GM13976 (cell line): ENCODE measurements around the gene CTIF.
A peak's percentile ranks its signal among the peaks of the same experiment; 100 is the strongest.

ENCODE experiments used
- DNase-seq: peaks from one replicate; pipeline ENCODE4 v3.0.0; 2012; ENCODE audit warnings: low spot score
- in situ Hi-C: fragments of 300-500 bp; cut with MboI; formaldehyde crosslinking; loops from one replicate; pipeline ENCODE4 v1.12.0; 2022; ENCODE audit warnings: low sequenced_read_pairs, mixed read lengths, inconsistent platforms; ENCODE audit not compliant: unreplicated experiment
- TF ChIP-seq, protein P1 (sequence below): IDR thresholded peaks from 2 replicates; pipeline ENCODE4 v1.5.1; 2012; ENCODE audit warnings: borderline replicate concordance, mild to moderate bottlenecking; ENCODE audit not compliant: insufficient read depth; ENCODE audit errors: extremely low read depth, missing control alignments, control extremely low read depth

Gene CTIF

DNA sequence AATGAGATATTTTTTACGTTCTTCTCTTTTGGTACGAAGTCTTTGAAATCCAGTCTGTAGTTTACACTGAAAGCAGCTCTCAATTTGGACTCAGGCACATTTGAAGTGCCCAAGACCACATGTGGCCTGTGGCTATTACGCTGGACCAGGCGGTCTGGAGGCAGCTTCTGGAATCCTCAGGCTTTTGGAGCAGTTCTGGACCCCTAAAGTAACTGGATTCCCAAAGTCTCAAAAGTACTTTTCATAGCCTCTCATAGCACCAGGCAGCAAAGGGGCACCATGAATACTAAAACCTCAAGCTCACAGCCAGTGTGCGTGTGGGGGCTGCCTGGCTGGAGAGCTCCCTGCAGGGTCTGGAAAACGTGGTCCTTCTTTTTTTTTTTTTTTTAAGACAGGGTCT lies 293.0 kb downstream of the CTIF start:
- no peak for DNase-seq
- TF ChIP-seq, protein P1, sequence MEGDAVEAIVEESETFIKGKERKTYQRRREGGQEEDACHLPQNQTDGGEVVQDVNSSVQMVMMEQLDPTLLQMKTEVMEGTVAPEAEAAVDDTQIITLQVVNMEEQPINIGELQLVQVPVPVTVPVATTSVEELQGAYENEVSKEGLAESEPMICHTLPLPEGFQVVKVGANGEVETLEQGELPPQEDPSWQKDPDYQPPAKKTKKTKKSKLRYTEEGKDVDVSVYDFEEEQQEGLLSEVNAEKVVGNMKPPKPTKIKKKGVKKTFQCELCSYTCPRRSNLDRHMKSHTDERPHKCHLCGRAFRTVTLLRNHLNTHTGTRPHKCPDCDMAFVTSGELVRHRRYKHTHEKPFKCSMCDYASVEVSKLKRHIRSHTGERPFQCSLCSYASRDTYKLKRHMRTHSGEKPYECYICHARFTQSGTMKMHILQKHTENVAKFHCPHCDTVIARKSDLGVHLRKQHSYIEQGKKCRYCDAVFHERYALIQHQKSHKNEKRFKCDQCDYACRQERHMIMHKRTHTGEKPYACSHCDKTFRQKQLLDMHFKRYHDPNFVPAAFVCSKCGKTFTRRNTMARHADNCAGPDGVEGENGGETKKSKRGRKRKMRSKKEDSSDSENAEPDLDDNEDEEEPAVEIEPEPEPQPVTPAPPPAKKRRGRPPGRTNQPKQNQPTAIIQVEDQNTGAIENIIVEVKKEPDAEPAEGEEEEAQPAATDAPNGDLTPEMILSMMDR = no peak
- in situ Hi-C loops = no loop called here

DNA sequence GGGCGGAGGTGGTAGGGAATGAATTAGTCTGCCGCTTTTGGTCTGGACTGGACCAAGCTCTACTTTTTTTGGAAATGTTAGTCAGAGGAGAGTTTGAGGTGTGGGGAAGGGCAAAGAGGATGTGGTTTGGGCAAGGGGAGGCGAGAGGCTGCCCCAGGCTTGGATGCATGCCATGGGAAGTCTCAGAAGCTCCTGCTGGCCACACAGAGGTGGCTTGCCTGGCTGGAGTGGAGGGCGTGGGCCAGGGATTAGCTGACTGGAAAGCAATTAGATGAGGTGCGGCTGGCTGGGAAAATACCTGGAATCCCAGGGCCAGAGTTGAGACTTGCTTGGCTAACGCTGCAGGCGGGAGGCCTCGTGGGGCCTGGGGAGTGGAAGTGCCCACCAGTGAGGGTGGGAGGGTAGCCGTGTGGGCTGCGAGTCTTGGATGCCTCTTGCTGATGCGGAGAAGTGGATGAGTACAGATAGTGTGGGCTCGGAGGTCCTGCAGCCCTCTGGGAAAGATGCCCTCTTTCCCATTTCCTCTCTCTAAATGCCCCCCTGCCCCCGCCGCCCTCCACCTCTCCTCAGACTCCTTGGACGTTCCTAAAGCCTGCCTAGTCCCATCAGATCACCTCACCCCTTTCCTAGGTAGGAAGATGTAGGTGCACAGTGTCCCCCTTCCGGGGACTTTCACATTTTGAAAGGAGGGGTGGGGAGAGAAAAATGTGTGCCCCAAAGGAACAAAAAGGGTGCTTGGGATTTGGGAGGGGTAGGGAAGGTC lies 294.3 kb downstream of the CTIF start:
- in situ Hi-C loops = no loop called here
- DNase-seq = no peak
- TF ChIP-seq, protein P1 = no peak

DNA sequence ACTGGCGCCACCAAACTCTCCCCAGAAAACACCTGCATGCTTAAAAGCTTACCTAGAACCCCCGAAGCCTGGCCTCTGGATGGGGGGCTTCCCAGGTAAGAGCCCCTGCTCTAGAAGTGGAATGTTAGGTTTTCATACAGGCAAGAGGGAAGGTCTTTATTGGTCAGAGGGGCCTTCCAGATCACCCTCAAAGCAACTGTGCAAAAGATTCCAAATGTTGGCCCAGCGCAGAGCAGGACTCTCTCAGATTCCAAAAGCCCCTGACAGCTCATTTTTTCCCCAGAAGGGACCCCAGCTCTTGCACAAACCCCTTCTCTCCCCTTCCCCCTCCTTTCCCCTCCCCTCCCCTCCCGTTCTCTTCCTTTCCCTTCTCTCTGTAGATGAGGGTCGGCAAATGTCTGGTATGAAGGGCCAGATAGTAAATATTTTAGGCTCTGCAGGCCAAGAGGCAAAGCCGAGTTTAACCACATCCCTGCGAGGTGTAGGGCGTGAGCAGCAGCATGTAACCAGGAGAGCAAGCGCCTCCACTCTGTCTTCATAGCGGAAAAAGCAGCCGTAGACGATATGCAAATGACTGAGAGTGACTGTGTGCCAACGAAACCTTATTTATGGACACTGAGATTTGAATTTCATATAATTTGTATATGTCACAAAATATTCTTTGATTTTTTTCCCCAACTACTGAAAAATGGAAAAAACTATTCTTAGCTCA lies 295.0 kb downstream of the CTIF start:
- in situ Hi-C loops = no loop called here
- TF ChIP-seq, protein P1 = no peak
- peak; percentile 84 for DNase-seq

DNA sequence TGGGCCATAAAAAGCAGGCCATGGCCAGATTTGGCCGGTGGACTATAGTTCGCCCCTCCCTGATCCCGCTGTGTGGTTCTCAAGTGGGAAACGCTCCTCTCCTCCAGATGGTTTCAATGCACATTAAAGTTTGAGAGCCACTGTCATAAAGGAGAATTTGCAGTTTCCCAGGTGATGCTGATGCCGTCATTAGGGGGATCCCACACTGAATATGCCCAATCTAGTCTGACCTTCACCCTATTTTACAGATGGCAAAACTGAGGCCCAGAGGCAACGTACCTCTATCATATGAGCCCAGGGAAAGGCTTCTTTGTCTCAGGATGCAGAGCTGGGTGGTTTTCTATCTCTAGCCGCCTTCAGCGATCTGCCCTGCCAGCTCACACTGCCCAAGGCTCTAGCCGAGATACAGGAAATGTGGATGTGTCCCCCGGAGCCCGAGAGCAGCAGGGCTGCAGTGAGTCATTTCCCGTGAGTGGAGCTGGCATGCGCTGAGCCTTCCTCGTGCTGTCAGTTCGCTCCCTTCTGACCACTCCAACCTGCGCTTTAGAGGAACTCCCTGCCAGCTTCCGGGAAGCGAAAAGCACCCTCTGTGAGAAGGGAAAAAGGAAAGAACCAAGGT lies 295.7 kb downstream of the CTIF start:
- DNase-seq = peak; percentile 70
- in situ Hi-C loops = no loop called here
- TF ChIP-seq, protein P1 = no peak

DNA sequence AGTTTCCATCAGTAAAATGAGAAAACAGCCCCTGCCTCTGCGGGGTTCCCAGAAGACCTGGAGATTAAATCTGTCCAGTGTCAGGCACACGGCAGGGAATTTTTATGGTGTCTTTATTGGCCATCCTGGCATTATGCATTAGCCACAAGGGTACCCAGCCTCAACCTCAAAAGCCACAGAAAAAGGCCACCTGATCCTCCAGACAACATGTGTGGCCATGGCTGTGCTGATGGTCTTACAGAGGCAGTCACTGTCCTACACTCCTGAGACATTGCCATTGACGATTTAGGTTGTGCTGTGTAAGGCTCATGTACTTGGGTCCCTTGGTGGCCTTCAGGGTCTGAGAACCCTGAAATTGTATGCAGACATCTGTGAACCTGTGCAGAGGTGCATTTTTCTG lies 296.3 kb downstream of the CTIF start:
- in situ Hi-C loops = no loop called here

DNA sequence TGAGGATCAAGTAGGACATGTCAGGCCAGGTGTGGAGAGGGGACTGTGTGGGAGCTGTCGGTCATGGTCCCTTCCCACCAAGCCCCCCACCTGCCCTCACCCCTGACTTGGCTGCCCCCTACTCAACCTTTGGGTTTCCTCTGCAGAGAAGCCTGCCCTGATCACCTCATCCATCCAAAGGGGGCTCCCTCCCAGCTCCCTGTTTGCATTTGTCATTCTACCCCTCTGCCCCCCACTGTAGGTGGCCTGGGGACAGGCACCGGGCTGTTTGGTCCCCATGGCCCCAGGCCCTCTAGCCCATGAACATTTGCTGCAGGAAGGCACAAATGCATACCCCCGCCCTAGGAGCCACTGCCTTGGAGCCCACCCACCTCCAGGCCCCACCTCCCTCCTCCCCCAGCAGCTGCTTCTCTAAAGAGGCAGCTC lies 296.9 kb downstream of the CTIF start:
- in situ Hi-C loops = no loop called here
- no peak for DNase-seq
- TF ChIP-seq, protein P1 = no peak

More for the DNA sequence above, 296.3 kb downstream of the CTIF start:
- TF ChIP-seq, protein P1 = no peak
- no peak for DNase-seq
